Fibroblast of lung (primary cell): ENCODE results near the gene CYB561D2. TPM values are rescaled to one million over a fixed set of nuclear protein-coding genes. Genes with fewer than 3 reads are reported as not detected.

ENCODE experiments used
- DNase-seq, 2 donors: peaks; one replicate each; pipeline versions ENCODE4 v3.0.0 to v3.0.0-alpha.2; 2010; ENCODE audit warnings: low read depth in 2 of 2
- H2AFZ ChIP-seq: 2 replicates; pipeline ENCODE4 v1.5.1; 2012; ENCODE audit warnings: low read length, control low read depth, inconsistent platforms
- H3K27ac ChIP-seq: 2 replicates; pipeline ENCODE4 v1.5.1; 2011; ENCODE audit warnings: low read length, control low read depth; ENCODE audit not compliant: insufficient read depth
- H3K27me3 ChIP-seq: 2 replicates; pipeline ENCODE4 v1.5.1; 2011; ENCODE audit warnings: mild to moderate bottlenecking, low read length; ENCODE audit not compliant: control insufficient read depth, insufficient read depth
- H3K36me3 ChIP-seq: 2 replicates; pipeline ENCODE4 v1.5.1; 2011; ENCODE audit warnings: low read length; ENCODE audit not compliant: control insufficient read depth, insufficient read depth
- H3K4me1 ChIP-seq: 2 replicates; pipeline ENCODE4 v1.5.1; 2011; ENCODE audit warnings: low read length; ENCODE audit not compliant: control insufficient read depth, insufficient read depth; ENCODE audit errors: extremely low read depth
- H3K4me2 ChIP-seq: 2 replicates; pipeline ENCODE4 v1.5.1; 2011; ENCODE audit warnings: low read length, control low read depth; ENCODE audit not compliant: insufficient read depth; ENCODE audit errors: extremely low read depth
- H3K4me3 ChIP-seq, 4 experiments: fragments of 200-600 bp in 1 of 4; sonication (generic) in 1 of 4; replicated peaks in 1 of 4; 2 replicates each; pipeline ENCODE4 v1.5.1; 2011 to 2016; ENCODE audit warnings: low read length in 4 of 4, low read depth in 3 of 4, mild to moderate bottlenecking in 3 of 4, control low read depth in 2 of 4, inconsistent platforms in 1 of 4, mixed read lengths in 1 of 4; ENCODE audit not compliant: insufficient read depth in 1 of 4; ENCODE audit errors: control extremely low read depth in 1 of 4
- H3K79me2 ChIP-seq: 2 replicates; pipeline ENCODE4 v1.5.1; 2012; ENCODE audit warnings: mild to moderate bottlenecking, low read length, inconsistent platforms; ENCODE audit not compliant: control insufficient read depth, insufficient read depth
- H3K9ac ChIP-seq: 2 replicates; pipeline ENCODE4 v1.5.1; 2011; ENCODE audit warnings: mild to moderate bottlenecking, low read length, control low read depth; ENCODE audit not compliant: insufficient read depth
- H3K9me3 ChIP-seq: 2 replicates; pipeline ENCODE4 v1.5.1; 2012; ENCODE audit warnings: low read depth, low read length; ENCODE audit not compliant: control insufficient read depth, insufficient read depth
- H4K20me1 ChIP-seq: 2 replicates; pipeline ENCODE4 v1.5.1; 2011; ENCODE audit warnings: low read length; ENCODE audit not compliant: control insufficient read depth, insufficient read depth; ENCODE audit errors: extremely low read depth
- CTCF ChIP-seq, 2 donors: IDR thresholded peaks in 1 of 2; conservative IDR thresholded peaks in 1 of 2; 1 replicate in 1 of 2; 2 replicates in 1 of 2; pipeline ENCODE4 v1.5.1; 2011 to 2012; ENCODE audit warnings: low read length in 2 of 2, control low read depth in 1 of 2, inconsistent platforms in 1 of 2, low read depth in 1 of 2, mild to moderate bottlenecking in 1 of 2
- EZH2 ChIP-seq: IDR thresholded peaks from 2 replicates; pipeline ENCODE4 v1.5.1; 2012; ENCODE audit warnings: low read length, control low read depth, mild to moderate bottlenecking; ENCODE audit errors: missing control alignments
- polyA plus RNA-seq, 2 donors: library from polyadenylated mRNA; depleted of rRNA in 1 of 2; stranded (reverse) in 1 of 2; unstranded in 1 of 2; fragments of >200 nt; gene quantifications; 2 replicates each; pipeline ENCODE4 v1.2.1, GENCODE V29; 2011 to 2012; ENCODE audit warnings: missing spikeins in 1 of 2
- total RNA-seq: library from RNA; depleted of rRNA; stranded (reverse); fragments of >200 nt; gene quantifications from 2 replicates; pipeline ENCODE4 v1.2.1, GENCODE V29; 2014

The CYB561D2 gene
- total and polyA plus RNA-seq, 2 donors (not counting 1 experiment from before 2014, with no cell fraction given) = 16.4 to 28.6 TPM

DNA sequence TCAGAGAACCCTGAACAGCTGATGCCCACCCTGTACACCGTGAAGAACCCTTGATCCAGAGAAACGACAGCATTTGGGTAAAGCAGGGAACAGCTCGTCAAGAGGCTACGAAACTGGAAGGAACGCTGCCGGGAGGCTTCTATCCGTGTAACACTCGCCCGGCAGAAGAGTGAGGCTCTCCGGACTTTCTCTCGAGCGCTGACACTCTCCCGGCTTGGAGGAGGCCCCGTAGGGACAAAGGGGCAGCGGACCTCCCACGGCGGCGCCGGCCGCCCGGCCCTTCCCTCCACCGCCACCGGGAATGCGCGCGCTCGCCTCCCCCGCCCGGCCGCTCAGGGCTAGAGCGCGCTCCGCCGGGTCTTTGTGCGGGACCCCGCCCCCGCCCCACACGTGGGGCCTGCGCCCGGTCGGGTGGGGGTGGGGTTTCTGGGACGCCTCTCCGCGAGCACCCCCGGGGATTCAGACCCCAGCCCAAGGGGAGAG lies 29.8 kb upstream of the CYB561D2 start:
- Histone ChIP-seq H3K4me3 (peak overlapping the region; percentile 64 to 84 (median 68)), H3K36me3 (peaks cover 19% of the 10 kb centered on the region), H3K79me2 (peaks cover 23% of the 10 kb centered on the region), H3K27me3 (no peaks in the 10 kb centered on the region), H2AFZ (no peak overlapping the region), H3K4me1 (peaks cover 7% of the 10 kb centered on the region), H3K27ac (peak overlapping the region; percentile 99), H3K9ac (peak overlapping the region; percentile 99), H4K20me1 (no peaks in the 10 kb centered on the region), H3K4me2 (peak overlapping the region; percentile 87), H3K9me3 (no peaks in the 10 kb centered on the region)
- peak; percentile 65 for DNase-seq
- TF ChIP-seq CTCF (conservative IDR thresholded peaks at IDR 0.05 in 1 of 2, IDR thresholded peaks at IDR 0.05 in 1 of 2; ENCODE audit: low read depth in 1 of 2, low read length in 2 of 2) = no peak
- no peak for TF ChIP-seq EZH2

DNA sequence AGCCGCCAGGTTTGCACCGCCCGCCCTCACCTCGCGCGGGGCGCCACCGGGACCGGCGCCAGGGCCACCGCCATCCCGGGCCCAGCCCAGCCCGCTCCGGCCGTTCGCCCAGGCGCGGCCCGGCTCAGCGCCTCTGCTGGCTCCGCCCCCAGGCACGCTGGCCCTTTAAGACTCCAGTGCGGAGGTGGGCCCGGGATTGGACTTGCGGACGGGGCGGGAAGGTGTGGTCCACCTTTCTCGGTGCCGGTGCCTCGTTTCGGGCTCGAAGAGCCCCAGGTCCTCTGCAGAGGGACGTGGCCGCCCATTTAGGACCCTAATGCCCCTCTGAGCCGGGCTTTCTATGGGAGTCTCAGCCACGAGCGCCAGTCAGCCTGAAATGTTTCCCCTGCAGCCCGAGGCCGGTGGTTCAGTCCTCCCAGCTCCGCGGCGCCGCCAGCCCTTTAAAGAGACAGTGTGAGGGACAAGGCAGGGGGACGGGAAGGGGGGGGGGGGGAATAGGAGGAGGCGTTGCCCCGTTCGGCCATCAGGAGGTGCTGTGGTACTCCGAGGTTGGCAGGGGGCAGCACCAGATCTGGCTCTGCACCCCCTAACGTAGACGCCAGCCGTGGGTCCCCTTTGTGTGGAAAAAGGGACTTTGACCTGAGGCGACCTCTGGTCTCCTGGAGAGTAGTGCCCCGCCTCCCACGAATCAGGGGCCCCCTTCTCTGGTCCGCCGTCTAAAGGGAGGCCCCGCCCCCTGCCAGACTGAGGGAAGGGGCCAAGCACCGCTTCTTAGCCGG lies 29.1 kb upstream of the CYB561D2 start:
- Histone ChIP-seq H3K27me3 (no peaks in the 10 kb centered on the region), H3K4me2 (peak overlapping the region; percentile 69), H3K79me2 (peaks cover 23% of the 10 kb centered on the region), H3K27ac (peak overlapping the region; percentile 99), H3K4me3 (peak overlapping the region; percentile 64 to 69 (median 66)), H4K20me1 (no peaks in the 10 kb centered on the region), H2AFZ (peak overlapping the region; percentile 95), H3K9ac (peak overlapping the region; percentile 99), H3K9me3 (no peaks in the 10 kb centered on the region), H3K4me1 (peaks cover 7% of the 10 kb centered on the region), H3K36me3 (peaks cover 19% of the 10 kb centered on the region)
- peak; percentile 88 to 89 for DNase-seq
- TF ChIP-seq CTCF (conservative IDR thresholded peaks at IDR 0.05 in 1 of 2, IDR thresholded peaks at IDR 0.05 in 1 of 2; ENCODE audit: low read depth in 1 of 2, low read length in 2 of 2) = peak; percentile 11 to 41
- no peak for TF ChIP-seq EZH2

- Histone ChIP-seq H2AFZ (peak overlapping the region; percentile 48), H3K27ac (peak overlapping the region; percentile 99)
- TF ChIP-seq EZH2 (no peak), CTCF (conservative IDR thresholded peaks at IDR 0.05 in 1 of 2, IDR thresholded peaks at IDR 0.05 in 1 of 2; ENCODE audit: low read depth in 1 of 2, low read length in 2 of 2) (no peak)
These were observed 28.6 kb upstream of the CYB561D2 start for GRCh38 chr3:50322115-50322385.

More at GRCh38 chr3:50322115-50322385, 28.6 kb upstream of the CYB561D2 start:
- Histone ChIP-seq H3K4me2 (peak overlapping the region; percentile 54), H3K9me3 (no peaks in the 10 kb centered on the region), H3K27me3 (no peaks in the 10 kb centered on the region), H4K20me1 (no peaks in the 10 kb centered on the region), H3K79me2 (peaks cover 27% of the 10 kb centered on the region), H3K36me3 (peaks cover 19% of the 10 kb centered on the region), H3K4me1 (peaks cover 7% of the 10 kb centered on the region), H3K9ac (peak overlapping the region; percentile 57), H3K4me3 (peak overlapping the region; percentile 30 to 69 (median 65))
- DNase-seq = no peak
